Natural killer cell (primary cell): ENCODE measurements around the gene CLCN4. TPM values are rescaled to one million over a fixed set of nuclear protein-coding genes. Genes with fewer than 3 reads are reported as not detected.
A peak's percentile ranks its signal among the peaks of the same experiment; 100 is the strongest.

Experiments
- ATAC-seq, 3 donors: fragments of 150-1000 bp in 2 of 3; fragments of 200-7000 bp in 1 of 3; cut with Tn5 transposase; 1 replicate in 1 of 3; 2 replicates in 2 of 3; pipeline ENCODE4 v1.10.0; 2021; ENCODE audit warnings: mild to moderate bottlenecking in 2 of 3, moderate library complexity in 2 of 3
- DNase-seq, 2 donors: peaks; one replicate each; pipeline versions ENCODE4 v3.0.0 to v3.0.0-alpha.2; 2013 to 2021; ENCODE audit warnings: mixed read lengths in 1 of 2
- H3K27ac ChIP-seq: one replicate; pipeline ENCODE4 v1.5.1; 2013; ENCODE audit warnings: mild to moderate bottlenecking, low read length
- H3K27me3 ChIP-seq: one replicate; pipeline ENCODE4 v1.6.1; 2013; ENCODE audit warnings: low read length; ENCODE audit not compliant: control insufficient read depth, insufficient read depth
- H3K36me3 ChIP-seq: one replicate; pipeline ENCODE4 v1.6.1; 2013; ENCODE audit warnings: low read length; ENCODE audit not compliant: control insufficient read depth, insufficient read depth
- H3K4me1 ChIP-seq: one replicate; pipeline ENCODE4 v1.6.1; 2013; ENCODE audit warnings: low read length; ENCODE audit not compliant: control insufficient read depth, insufficient read depth
- H3K4me3 ChIP-seq: one replicate; pipeline ENCODE4 v1.5.1; 2013; ENCODE audit warnings: low read length
- H3K9me3 ChIP-seq: one replicate; pipeline ENCODE4 v1.6.1; 2013; ENCODE audit warnings: low read length; ENCODE audit not compliant: control insufficient read depth, insufficient read depth
- H3K27ac Mint-ChIP-seq, 2 donors: one replicate each; pipeline ENCODE4 v1.8.0; 2022; ENCODE audit warnings: mild to moderate bottlenecking in 2 of 2, mixed read lengths in 2 of 2, moderate library complexity in 1 of 2
- H3K27me3 Mint-ChIP-seq, 2 donors: one replicate each; pipeline ENCODE4 v1.8.0; 2022; ENCODE audit warnings: low read depth in 2 of 2, mixed read lengths in 2 of 2
- H3K36me3 Mint-ChIP-seq: one replicate; pipeline ENCODE4 v1.8.0; 2022; ENCODE audit warnings: mixed read lengths
- H3K4me1 Mint-ChIP-seq, 2 donors: one replicate each; pipeline ENCODE4 v1.8.0; 2022; ENCODE audit warnings: mixed read lengths in 2 of 2
- H3K4me3 Mint-ChIP-seq: one replicate; pipeline ENCODE4 v1.8.0; 2022; ENCODE audit warnings: mild to moderate bottlenecking, moderate library complexity, mixed read lengths
- H3K9me3 Mint-ChIP-seq, 2 donors: one replicate each; pipeline ENCODE4 v1.8.0; 2022; ENCODE audit warnings: mixed read lengths in 2 of 2
- WGBS: methylation state at CpG from one replicate; pipeline ENCODE4 v1.1.7; 2013; ENCODE audit warnings: missing lambda C conversion rate; ENCODE audit not compliant: insufficient coverage; 5-methylcytosine and 5-hydroxymethylcytosine counted together
- intact Hi-C: fragments of 100-400 bp; cut with micrococcal nuclease; formaldehyde crosslinking; loops from one replicate; pipeline ENCODE4 v1.14.2; 2022
- total RNA-seq, 4 donors: library from RNA; stranded (reverse); fragments of 120-200 nt in 1 of 4; gene quantifications; one replicate each; pipeline versions ENCODE4 v1.2.3 to v1.2.4, GENCODE V29; 2013 to 2022
- TF ChIP-seq, protein P1 (sequence below): fragments of 200-600 bp; IDR thresholded peaks from one replicate; pipeline ENCODE4 v1.8.0; 2022; ENCODE audit warnings: antibody characterized with exemption

CLCN4 gene
- total RNA-seq, 3 donors from 2014 or later (not counting 1 experiment from before 2014, with no cell fraction given) = 0.05 to 0.66 (median 0.23) TPM

- H3K9me3 Mint-ChIP-seq = no peaks in the 10 kb centered on the region
- Histone ChIP-seq H3K27me3 (no peaks in the 10 kb centered on the region), H3K36me3 (no peaks in the 10 kb centered on the region), H3K9me3 (no peaks in the 10 kb centered on the region), H3K27ac (peak overlapping the region; percentile 92), H3K4me3 (no peak overlapping the region), H3K4me1 (peaks cover 53% of the 10 kb centered on the region)
- TF ChIP-seq, protein P1, sequence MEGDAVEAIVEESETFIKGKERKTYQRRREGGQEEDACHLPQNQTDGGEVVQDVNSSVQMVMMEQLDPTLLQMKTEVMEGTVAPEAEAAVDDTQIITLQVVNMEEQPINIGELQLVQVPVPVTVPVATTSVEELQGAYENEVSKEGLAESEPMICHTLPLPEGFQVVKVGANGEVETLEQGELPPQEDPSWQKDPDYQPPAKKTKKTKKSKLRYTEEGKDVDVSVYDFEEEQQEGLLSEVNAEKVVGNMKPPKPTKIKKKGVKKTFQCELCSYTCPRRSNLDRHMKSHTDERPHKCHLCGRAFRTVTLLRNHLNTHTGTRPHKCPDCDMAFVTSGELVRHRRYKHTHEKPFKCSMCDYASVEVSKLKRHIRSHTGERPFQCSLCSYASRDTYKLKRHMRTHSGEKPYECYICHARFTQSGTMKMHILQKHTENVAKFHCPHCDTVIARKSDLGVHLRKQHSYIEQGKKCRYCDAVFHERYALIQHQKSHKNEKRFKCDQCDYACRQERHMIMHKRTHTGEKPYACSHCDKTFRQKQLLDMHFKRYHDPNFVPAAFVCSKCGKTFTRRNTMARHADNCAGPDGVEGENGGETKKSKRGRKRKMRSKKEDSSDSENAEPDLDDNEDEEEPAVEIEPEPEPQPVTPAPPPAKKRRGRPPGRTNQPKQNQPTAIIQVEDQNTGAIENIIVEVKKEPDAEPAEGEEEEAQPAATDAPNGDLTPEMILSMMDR = no peak
- intact Hi-C loops = loop anchor here (10.0 kb wide), 1 partner anchor 1295 kb away; no protein-coding TSS in a partner anchor
- DNase-seq = no peak
- H3K27me3 Mint-ChIP-seq = no peaks in the 10 kb centered on the region
- 93% methylated on average over 27 of the region's 27 CpGs for WGBS
- ATAC-seq = no peak
- no peak overlapping the region for H3K27ac Mint-ChIP-seq
- peaks cover 0 to 20% of the 10 kb centered on the region in 2 donors for H3K4me1 Mint-ChIP-seq
- no peak overlapping the region for H3K4me3 Mint-ChIP-seq
- H3K36me3 Mint-ChIP-seq = no peaks in the 10 kb centered on the region
Observed at GRCh38 chrX:10109695-10110094, 47.1 kb upstream of the CLCN4 start.

- Histone ChIP-seq H3K4me1 (peaks cover 53% of the 10 kb centered on the region), H3K27ac (peak overlapping the region; percentile 92), H3K9me3 (no peaks in the 10 kb centered on the region), H3K36me3 (no peaks in the 10 kb centered on the region), H3K27me3 (no peaks in the 10 kb centered on the region), H3K4me3 (peak overlapping the region; percentile 3)
- TF ChIP-seq, protein P1 = no peak
- H3K4me3 Mint-ChIP-seq = peak overlapping the region; percentile 25
- no peaks in the 10 kb centered on the region for H3K36me3 Mint-ChIP-seq
- no peaks in the 10 kb centered on the region for H3K27me3 Mint-ChIP-seq
- WGBS = 44% methylated on average over 13 of the region's 16 CpGs
- H3K9me3 Mint-ChIP-seq = no peaks in the 10 kb centered on the region
- peaks cover 0 to 20% of the 10 kb centered on the region in 2 donors for H3K4me1 Mint-ChIP-seq
- H3K27ac Mint-ChIP-seq = peak overlapping the region in 1 of 2 donors; percentile 68
- intact Hi-C loops = loop anchor here (10.0 kb wide), 1 partner anchor 1296 kb away; no protein-coding TSS in a partner anchor
- DNase-seq (peak in 1 of 2 donors; percentile 48), ATAC-seq (peak in 2 of 3 donors; percentile 56)
Observed at GRCh38 chrX:10110316-10110935, 46.3 kb upstream of the CLCN4 start.

DNA sequence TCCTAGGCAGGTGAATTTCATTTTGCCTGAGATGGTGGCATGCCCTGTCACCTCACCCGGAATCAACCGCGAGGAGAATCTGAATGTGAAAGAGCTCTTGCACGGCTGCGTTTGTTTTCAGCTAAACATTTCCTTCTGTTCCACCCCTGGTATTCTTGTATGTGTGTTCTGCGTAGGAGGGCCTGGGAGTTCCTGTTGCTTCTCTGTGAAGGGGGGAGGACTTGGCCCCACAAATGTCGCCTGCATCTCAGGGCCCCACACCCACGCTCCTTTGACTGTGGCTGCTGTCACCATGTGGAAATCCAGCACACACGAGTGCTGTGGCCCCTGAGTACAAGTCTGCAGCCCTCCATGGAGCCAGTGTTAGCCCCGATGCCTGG, 45.8 kb upstream of the CLCN4 start:
- peaks cover 52% of the 10 kb centered on the region for H3K4me1 ChIP-seq
- TF ChIP-seq, protein P1 = no peak
- Mint-ChIP-seq H3K4me3 (peak overlapping the region; percentile 25), H3K27ac (peak overlapping the region in 1 of 2 donors; percentile 68), H3K9me3 (no peaks in the 10 kb centered on the region), H3K36me3 (no peaks in the 10 kb centered on the region), H3K27me3 (no peaks in the 10 kb centered on the region), H3K4me1 (peaks cover 0 to 20% of the 10 kb centered on the region in 2 donors)
- no peaks in the 10 kb centered on the region for H3K27me3 ChIP-seq
- H3K36me3 ChIP-seq = no peaks in the 10 kb centered on the region
- H3K4me3 ChIP-seq = peak overlapping the region; percentile 3
- WGBS = 19% methylated on average over 9 of the region's 10 CpGs
- ATAC-seq (peak in 2 of 3 donors; percentile 34 to 52), DNase-seq (peak in 1 of 2 donors; percentile 86)
- no peaks in the 10 kb centered on the region for H3K9me3 ChIP-seq
- intact Hi-C loops = loop anchor here (10.0 kb wide), 1 partner anchor 1296 kb away; no protein-coding TSS in a partner anchor
- peak overlapping the region; percentile 92 for H3K27ac ChIP-seq
